GM18861 (cell line): ENCODE results near the gene ZNF573.

Source experiments
- ATAC-seq: cut with Tn5 transposase; IDR thresholded peaks from one replicate; pipeline ENCODE4 v1.9.1; 2021; ENCODE audit not compliant: unreplicated experiment

ZNF573 gene

GRCh38 chr19:37695144-37695899 lies 84.1 kb downstream of the ZNF573 start:
- no peak for ATAC-seq

DNA sequence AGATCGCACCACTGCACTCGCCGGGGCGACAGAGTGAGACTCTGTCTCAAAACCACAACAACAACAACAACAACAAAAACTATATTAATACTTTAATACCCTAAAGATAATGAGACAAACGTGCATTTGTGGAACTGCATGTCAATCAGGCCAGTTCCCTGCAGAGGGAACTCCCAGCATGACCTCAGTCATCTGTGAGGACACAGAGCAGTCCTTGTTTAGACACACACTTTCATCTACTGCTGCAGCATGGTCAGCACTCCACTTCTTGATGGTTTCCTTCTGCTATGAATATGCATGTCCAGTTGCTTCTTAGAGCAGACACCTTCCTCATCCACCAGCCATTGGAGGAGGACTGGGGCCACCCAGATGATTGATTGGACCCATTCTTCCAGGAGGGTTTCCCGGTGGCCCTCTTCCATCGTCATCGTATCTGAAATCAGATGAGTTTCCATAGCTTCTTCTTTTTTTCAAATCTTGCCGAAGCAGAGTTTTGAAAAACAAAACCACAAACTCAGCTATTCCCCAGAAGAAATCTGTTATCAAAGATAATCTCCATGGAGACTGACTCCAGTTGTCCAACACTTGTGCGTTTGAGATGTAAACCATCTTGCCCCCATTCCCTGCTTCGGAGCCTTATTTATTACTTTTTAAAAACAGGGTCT lies 86.3 kb downstream of the ZNF573 start:
- ATAC-seq: no peak

DNA sequence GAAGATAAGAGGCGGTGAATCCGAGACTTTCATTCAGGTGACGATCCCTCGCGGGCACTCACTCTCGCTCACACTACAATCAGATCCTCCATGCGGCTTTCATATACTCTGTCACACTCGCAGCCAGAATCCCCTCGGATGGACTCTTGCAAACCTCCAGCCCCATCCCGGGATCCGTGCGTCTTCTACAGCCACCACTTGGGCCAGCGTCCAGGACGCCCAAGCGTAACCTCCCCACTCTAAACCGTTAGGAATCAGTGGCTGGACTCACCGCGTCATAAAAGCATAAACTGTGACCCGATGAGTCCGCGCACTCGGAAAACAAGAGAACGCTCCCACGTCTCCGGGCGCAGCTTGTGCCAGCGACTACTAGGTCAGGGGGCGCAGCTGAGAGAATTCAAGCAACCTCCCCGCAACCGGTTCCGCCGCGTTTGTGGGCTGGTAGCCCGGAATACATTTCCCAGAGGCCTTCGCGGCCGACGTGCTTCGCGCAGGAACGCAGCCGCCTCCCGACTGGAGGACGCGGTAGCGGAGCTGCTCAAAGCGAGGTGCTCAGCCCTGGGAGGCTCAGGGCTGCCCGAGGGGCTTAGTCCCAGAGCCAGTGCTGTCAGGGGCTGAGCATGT lies 87.4 kb downstream of the ZNF573 start:
- ATAC-seq: no peak
